Body of pancreas (tissue), 4 donors: Measurements from ENCODE around the gene EXOSC2. TPM values are rescaled to one million over a fixed set of nuclear protein-coding genes. Genes with fewer than 3 reads are reported as not detected.

Experiments
- ATAC-seq: fragments of 150-250 bp; one replicate; pipeline ENCODE4 v1.9.1; 2016
- DNase-seq, 4 donors: peaks; one replicate each; pipeline ENCODE4 v3.0.0-alpha.2; 2019
- H3K27ac ChIP-seq, 4 donors: fragments of 200-600 bp; sonication (generic); 1 replicate in 3 of 4; 2 replicates in 1 of 4; pipeline versions ENCODE4 v1.5.1 to v1.6.1; 2016 to 2019; ENCODE audit warnings: mild to moderate bottlenecking in 1 of 4, mixed read lengths in 1 of 4, moderate library complexity in 1 of 4
- H3K27me3 ChIP-seq, 2 donors: fragments of 200-600 bp; sonication (generic); one replicate each; pipeline ENCODE4 v1.6.0; 2016; ENCODE audit warnings: mild to moderate bottlenecking in 1 of 2
- H3K36me3 ChIP-seq, 2 donors: fragments of 200-600 bp; sonication (generic); replicated peaks in 1 of 2; 2 replicates each; pipeline ENCODE4 v1.5.1; 2016; ENCODE audit warnings: low read depth in 2 of 2; ENCODE audit not compliant: insufficient read depth in 1 of 2
- H3K4me1 ChIP-seq: fragments of 200-600 bp; sonication (generic); one replicate; pipeline ENCODE4 v1.6.0; 2016
- H3K4me3 ChIP-seq, 2 donors: fragments of 200-600 bp; sonication (generic); 1 replicate in 1 of 2; 2 replicates in 1 of 2; pipeline ENCODE4 v1.5.1; 2016 to 2019
- H3K9me3 ChIP-seq, 3 donors: fragments of 200-600 bp; sonication (generic); 1 replicate in 2 of 3; 2 replicates in 1 of 3; pipeline ENCODE4 v1.5.1; 2016
- CTCF ChIP-seq, 7 experiments: fragments of 450-650 bp in 4 of 7; fragments of 200-600 bp in 3 of 7; sonication (generic) in 3 of 7; IDR thresholded peaks; one replicate each; pipeline ENCODE4 v1.5.1; 2016 to 2019; ENCODE audit warnings: antibody characterized with exemption in 7 of 7
- POLR2A ChIP-seq, 3 donors: fragments of 450-650 bp; IDR thresholded peaks; one replicate each; pipeline ENCODE4 v1.6.1; 2016; ENCODE audit warnings: antibody characterized with exemption in 3 of 3, mild to moderate bottlenecking in 2 of 3
- WGBS, 2 donors: methylation state at CpG; one replicate each; pipeline ENCODE4 v1.1.5; 2017; 5-methylcytosine and 5-hydroxymethylcytosine counted together
- intact Hi-C: fragments of 100-400 bp; cut with DNase I; formaldehyde crosslinking; loops from one replicate; pipeline ENCODE4 v1.15.1; 2023
- total RNA-seq, 2 donors: library from RNA; depleted of rRNA; stranded (reverse); fragments of >200 nt; gene quantifications; one replicate each; pipeline ENCODE4 v1.1.0, GENCODE V29; 2016

EXOSC2 gene
- total RNA-seq, 2 donors from 2014 or later = 12.2 to 17.1 TPM

GRCh38 chr9:130741831-130742449 lies 48.4 kb downstream of the EXOSC2 start:
- ATAC-seq (no peak), DNase-seq (no peak)
- H3K27ac ChIP-seq = no peak overlapping the region
- no peak for TF ChIP-seq CTCF (IDR thresholded peaks at IDR 0.05)
- no peak for TF ChIP-seq POLR2A (IDR thresholded peaks at IDR 0.05)
- WGBS, 2 donors = 82 to 92% methylated on average over 7 of the region's 7 CpGs
- H3K4me1 ChIP-seq = peaks cover 17% of the 10 kb centered on the region
- no peak overlapping the region for H3K4me3 ChIP-seq
- intact Hi-C loops = no loop called here
- H3K36me3 ChIP-seq = no peaks in the 10 kb centered on the region
- no peaks in the 10 kb centered on the region for H3K9me3 ChIP-seq
- no peaks in the 10 kb centered on the region for H3K27me3 ChIP-seq

- WGBS, 2 donors = 92 to 94% methylated on average over 4 of the region's 4 CpGs
- H3K27ac ChIP-seq = no peak overlapping the region
These were observed 50.1 kb downstream of the EXOSC2 start for GRCh38 chr9:130743656-130744055.

GRCh38 chr9:130745210-130745800 lies 51.7 kb downstream of the EXOSC2 start:
- TF ChIP-seq CTCF (IDR thresholded peaks at IDR 0.05) = no peak
- TF ChIP-seq POLR2A (IDR thresholded peaks at IDR 0.05) = no peak
- 94 to 97% methylated on average over 5 of the region's 5 CpGs for WGBS, 2 donors
- Histone ChIP-seq H3K27me3 (no peaks in the 10 kb centered on the region), H3K36me3 (no peaks in the 10 kb centered on the region), H3K27ac (no peak overlapping the region), H3K9me3 (no peaks in the 10 kb centered on the region), H3K4me3 (no peak overlapping the region), H3K4me1 (peaks cover 13% of the 10 kb centered on the region)
- intact Hi-C loops = no loop called here
- DNase-seq = no peak
- no peak for ATAC-seq

More at GRCh38 chr9:130743656-130744055, 50.1 kb downstream of the EXOSC2 start:
- ATAC-seq (no peak), DNase-seq (no peak)
- intact Hi-C loops = no loop called here
- Histone ChIP-seq H3K36me3 (no peaks in the 10 kb centered on the region), H3K4me1 (peaks cover 17% of the 10 kb centered on the region), H3K27me3 (no peaks in the 10 kb centered on the region), H3K4me3 (no peak overlapping the region), H3K9me3 (no peaks in the 10 kb centered on the region)
- no peak for TF ChIP-seq CTCF (IDR thresholded peaks at IDR 0.05)
- TF ChIP-seq POLR2A (IDR thresholded peaks at IDR 0.05) = no peak

GRCh38 chr9:130745829-130746228 lies 52.2 kb downstream of the EXOSC2 start:
- Histone ChIP-seq H3K4me3 (no peak overlapping the region), H3K27me3 (no peaks in the 10 kb centered on the region), H3K27ac (no peak overlapping the region), H3K36me3 (no peaks in the 10 kb centered on the region), H3K4me1 (peaks cover 8% of the 10 kb centered on the region), H3K9me3 (no peaks in the 10 kb centered on the region)
- DNase-seq (no peak), ATAC-seq (no peak)
- TF ChIP-seq POLR2A (IDR thresholded peaks at IDR 0.05) (no peak), CTCF (IDR thresholded peaks at IDR 0.05) (no peak)
- intact Hi-C loops = no loop called here
- WGBS, 2 donors = 72% methylated on average over 5 of the region's 5 CpGs
